GM10266 (cell line): ENCODE results near the gene CD34.

ENCODE experiments used
- DNase-seq: peaks from one replicate; pipeline ENCODE4 v3.0.0; 2012; ENCODE audit errors: extremely low spot score
- CTCF ChIP-seq: IDR thresholded peaks from 2 replicates; pipeline ENCODE4 v1.5.1; 2012; ENCODE audit warnings: mild to moderate bottlenecking, low read depth; ENCODE audit not compliant: control insufficient read depth, insufficient read depth; ENCODE audit errors: missing control alignments

CD34 gene

GRCh38 chr1:207919523-207920170 lies 8.7 kb upstream of the CD34 start:
- TF ChIP-seq CTCF, result no peak
- no peak for DNase-seq

- DNase-seq, result no peak
- TF ChIP-seq CTCF, result no peak
Observed at GRCh38 chr1:207918581-207918980, 7.7 kb upstream of the CD34 start.

- no peak for TF ChIP-seq CTCF
Observed at GRCh38 chr1:207918011-207918410, 7.1 kb upstream of the CD34 start.

GRCh38 chr1:207917080-207917479 lies 6.2 kb upstream of the CD34 start:
- no peak for DNase-seq
- no peak for TF ChIP-seq CTCF

More at GRCh38 chr1:207918011-207918410, 7.1 kb upstream of the CD34 start:
- no peak for DNase-seq

GRCh38 chr1:207913951-207914350 lies 3.0 kb upstream of the CD34 start:
- DNase-seq, result no peak
- TF ChIP-seq CTCF, result no peak

- TF ChIP-seq CTCF, result no peak
- no peak for DNase-seq
Observed at GRCh38 chr1:207911856-207912760, 1.2 kb upstream of the CD34 start.

- TF ChIP-seq CTCF, result no peak
- no peak for DNase-seq
Observed at GRCh38 chr1:207909687-207910086, 1.2 kb downstream of the CD34 start.
